GM21515 (cell line): ENCODE data around the gene FTCD.
"Not testable (repeated sequence)": the region's sequence is repeated elsewhere in the genome, so short reads cannot be mapped to it uniquely, and the experiment has no call there.

ENCODE experiments used
- ATAC-seq: cut with Tn5 transposase; IDR thresholded peaks from one replicate; pipeline ENCODE4 v1.9.1; 2021; ENCODE audit not compliant: unreplicated experiment

FTCD gene

GRCh38 chr21:46188226-46189212 lies 33.1 kb upstream of the FTCD start:
- no peak for ATAC-seq

GRCh38 chr21:46187814-46188213 lies 32.4 kb upstream of the FTCD start:
- ATAC-seq = no peak

- no peak for ATAC-seq
These were observed 31.9 kb upstream of the FTCD start for GRCh38 chr21:46187261-46187660.

GRCh38 chr21:46185716-46186115 lies 30.3 kb upstream of the FTCD start:
- no peak for ATAC-seq

GRCh38 chr21:46184625-46185555 lies 29.5 kb upstream of the FTCD start:
- no peak for ATAC-seq

GRCh38 chr21:46183910-46184624 lies 28.7 kb upstream of the FTCD start, which contains the start of gene SPATC1L:
SPATC1L (minus strand) TSS chr21:46184459; CDS start chr21:46182816, 1,643 bp downstream.
- no peak for ATAC-seq

- ATAC-seq = not testable (repeated sequence)
These were observed 28.0 kb upstream of the FTCD start for GRCh38 chr21:46183337-46183909.

- ATAC-seq = no peak
These were observed 27.4 kb upstream of the FTCD start for GRCh38 chr21:46182548-46183336.

GRCh38 chr21:46181953-46182547 lies 26.7 kb upstream of the FTCD start:
- ATAC-seq = no peak

- no peak for ATAC-seq
These were observed 26.1 kb upstream of the FTCD start for GRCh38 chr21:46181436-46181835.

GRCh38 chr21:46180778-46181391 lies 25.5 kb upstream of the FTCD start:
- ATAC-seq = no peak

GRCh38 chr21:46180079-46180722 lies 24.8 kb upstream of the FTCD start:
- no peak for ATAC-seq

GRCh38 chr21:46179708-46180078 lies 24.3 kb upstream of the FTCD start:
- ATAC-seq = no peak

- ATAC-seq = no peak
These were observed 23.6 kb upstream of the FTCD start for GRCh38 chr21:46178961-46179360.

GRCh38 chr21:46176443-46177129 lies 21.2 kb upstream of the FTCD start:
- ATAC-seq = not testable (repeated sequence)

- no peak for ATAC-seq
These were observed 18.2 kb upstream of the FTCD start for GRCh38 chr21:46173573-46173972.

GRCh38 chr21:46172863-46173528 lies 17.6 kb upstream of the FTCD start:
- no peak for ATAC-seq
